Kasumi-1 (cell line): ENCODE results near the gene TGFBI.

Experiments
- DNase-seq, 2 experiments: peaks; one replicate each; lab custom pipeline; 2025; lab: John Stamatoyannopoulos, UW

Gene TGFBI

GRCh38 chr5:136025900-136026299, 2.9 kb upstream of the TGFBI start:
- DNase-seq = no peak

- DNase-seq = no peak
Measured at GRCh38 chr5:136026636-136027035, 2.2 kb upstream of the TGFBI start.

GRCh38 chr5:136027311-136027710, 1.5 kb upstream of the TGFBI start:
- no peak for DNase-seq

- DNase-seq = no peak
Measured at GRCh38 chr5:136028090-136028489, 698 bp upstream of the TGFBI start.

GRCh38 chr5:136030252-136030651, 1.5 kb downstream of the TGFBI start:
- DNase-seq = no peak

- no peak for DNase-seq
Measured at GRCh38 chr5:136030956-136031611, 2.3 kb downstream of the TGFBI start.

- no peak for DNase-seq
Measured at GRCh38 chr5:136031711-136032110, 2.9 kb downstream of the TGFBI start.

- DNase-seq = no peak
Measured at GRCh38 chr5:136032564-136032963, 3.8 kb downstream of the TGFBI start.

- no peak for DNase-seq
Measured at GRCh38 chr5:136033234-136033633, 4.4 kb downstream of the TGFBI start.

GRCh38 chr5:136033848-136034247, 5.1 kb downstream of the TGFBI start:
- DNase-seq = no peak

GRCh38 chr5:136034492-136034891, 5.7 kb downstream of the TGFBI start:
- DNase-seq = no peak

GRCh38 chr5:136034984-136035383, 6.2 kb downstream of the TGFBI start:
- no peak for DNase-seq

GRCh38 chr5:136035837-136036236, 7.0 kb downstream of the TGFBI start:
- no peak for DNase-seq

GRCh38 chr5:136036293-136036911, 7.6 kb downstream of the TGFBI start:
- DNase-seq = no peak

GRCh38 chr5:136037001-136037705, 8.4 kb downstream of the TGFBI start:
- DNase-seq = peak; percentile 95 to 97

- DNase-seq = no peak
Measured at GRCh38 chr5:136038635-136039034, 9.8 kb downstream of the TGFBI start.

GRCh38 chr5:136039202-136039601, 10.4 kb downstream of the TGFBI start:
- DNase-seq = no peak

GRCh38 chr5:136040746-136041415, 12.1 kb downstream of the TGFBI start:
- DNase-seq = no peak

- DNase-seq = no peak
Measured at GRCh38 chr5:136042156-136042555, 13.4 kb downstream of the TGFBI start.

- peak; percentile 89 for DNase-seq
Measured at GRCh38 chr5:136042665-136043121, 13.9 kb downstream of the TGFBI start.

GRCh38 chr5:136043551-136043950, 14.8 kb downstream of the TGFBI start:
- DNase-seq = no peak

- DNase-seq = no peak
Measured at GRCh38 chr5:136043968-136044610, 15.3 kb downstream of the TGFBI start.
